Medulla oblongata (tissue), 1 donor: ENCODE data around the gene RBFA.
"Not testable (repeated sequence)": the region's sequence is repeated elsewhere in the genome, so short reads cannot be mapped to it uniquely, and the experiment has no call there.

ENCODE experiments used
- DNase-seq: peaks from one replicate; pipeline ENCODE4 v3.0.0-alpha.2; 2015; ENCODE audit errors: extremely low spot score

RBFA gene, protein sequence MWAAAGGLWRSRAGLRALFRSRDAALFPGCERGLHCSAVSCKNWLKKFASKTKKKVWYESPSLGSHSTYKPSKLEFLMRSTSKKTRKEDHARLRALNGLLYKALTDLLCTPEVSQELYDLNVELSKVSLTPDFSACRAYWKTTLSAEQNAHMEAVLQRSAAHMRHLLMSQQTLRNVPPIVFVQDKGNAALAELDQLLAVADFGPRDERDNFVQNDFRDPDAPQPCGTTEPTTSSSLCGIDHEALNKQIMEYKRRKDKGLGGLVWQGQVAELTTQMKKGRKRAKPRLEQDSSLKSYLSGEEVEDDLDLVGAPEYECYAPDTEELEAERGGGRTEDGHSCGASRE

DNA sequence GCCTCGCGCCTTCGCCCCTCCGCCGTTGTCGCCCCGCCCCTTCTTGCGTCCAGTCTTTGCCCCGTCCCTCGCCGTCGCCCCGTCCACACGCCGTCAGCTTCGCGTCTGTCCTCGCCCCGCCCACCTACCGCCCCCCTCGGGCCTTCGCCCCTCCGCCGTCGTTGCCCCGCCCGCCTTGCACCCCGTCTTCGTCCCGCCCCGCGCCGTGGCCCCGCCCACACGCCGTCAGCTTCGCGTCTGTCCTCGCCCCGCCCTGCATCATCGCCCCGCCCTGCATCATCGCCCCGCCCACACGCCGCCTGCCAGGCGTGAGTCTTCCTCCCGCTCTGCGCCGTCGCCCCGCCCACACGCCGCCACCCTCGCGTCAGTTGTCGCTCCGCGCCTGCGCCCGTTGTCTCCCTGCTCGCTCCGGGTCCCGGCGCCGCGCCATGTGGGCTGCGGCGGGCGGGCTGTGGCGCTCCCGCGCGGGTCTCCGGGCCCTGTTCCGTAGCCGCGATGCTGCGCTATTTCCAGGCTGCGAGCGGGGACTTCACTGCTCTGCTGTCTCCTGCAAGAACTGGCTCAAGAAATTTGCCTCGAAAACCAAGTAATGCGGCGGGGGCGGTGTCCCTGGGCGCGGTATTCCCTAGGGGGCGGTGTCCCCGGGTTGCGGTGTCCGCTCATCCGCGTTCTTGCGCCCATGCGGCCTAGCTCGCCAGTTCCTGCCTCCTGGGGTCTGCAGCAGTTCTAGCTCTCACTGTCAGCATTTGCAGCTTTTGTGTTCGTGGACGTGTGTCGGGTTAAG lies at the start of gene RBFA:
RBFA (plus strand) TSS at position 367 of the 784 bp plus-strand sequence; CDS start at position 429, 62 bp downstream.
- peak; percentile 98 for DNase-seq

DNA sequence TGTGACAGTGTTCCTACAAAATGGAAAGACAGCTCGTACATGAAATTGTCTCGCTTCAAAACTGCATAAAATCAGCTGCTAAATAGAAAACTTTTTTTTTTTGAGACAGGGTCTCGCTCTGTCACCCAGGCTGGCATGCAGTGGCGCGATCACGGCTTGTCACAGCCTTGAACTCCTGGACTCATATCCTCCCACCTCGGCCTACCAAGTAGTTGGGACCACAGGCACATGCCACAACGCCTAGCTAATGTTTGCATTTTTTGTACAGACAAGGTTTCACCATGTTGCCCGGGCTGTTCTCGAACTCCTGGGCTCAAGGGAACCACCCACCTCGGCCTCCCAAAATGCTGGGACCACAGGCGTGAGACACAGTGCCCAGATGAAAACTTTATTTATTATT lies 49.1 kb upstream of the RBFA start:
- DNase-seq = no peak

DNA sequence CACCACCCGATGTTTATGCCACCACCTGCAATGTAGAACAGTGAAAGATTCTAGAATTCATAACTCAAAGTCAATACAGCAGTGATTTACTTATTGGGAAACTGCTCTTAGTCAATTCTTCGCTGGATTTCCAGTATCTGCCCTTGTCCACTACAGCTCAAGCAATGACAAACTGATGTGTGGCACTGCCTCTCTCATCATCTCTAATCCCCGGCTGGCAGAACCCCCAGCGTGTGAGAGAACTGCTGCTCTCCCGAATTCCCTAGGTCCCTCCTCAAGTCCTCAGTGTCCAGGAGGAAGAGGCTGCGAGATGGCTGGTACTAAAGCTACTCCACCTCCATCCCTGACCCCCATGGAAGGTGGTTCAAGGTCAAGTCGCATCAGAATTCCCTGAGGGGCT lies 47.5 kb upstream of the RBFA start:
- DNase-seq = no peak

DNA sequence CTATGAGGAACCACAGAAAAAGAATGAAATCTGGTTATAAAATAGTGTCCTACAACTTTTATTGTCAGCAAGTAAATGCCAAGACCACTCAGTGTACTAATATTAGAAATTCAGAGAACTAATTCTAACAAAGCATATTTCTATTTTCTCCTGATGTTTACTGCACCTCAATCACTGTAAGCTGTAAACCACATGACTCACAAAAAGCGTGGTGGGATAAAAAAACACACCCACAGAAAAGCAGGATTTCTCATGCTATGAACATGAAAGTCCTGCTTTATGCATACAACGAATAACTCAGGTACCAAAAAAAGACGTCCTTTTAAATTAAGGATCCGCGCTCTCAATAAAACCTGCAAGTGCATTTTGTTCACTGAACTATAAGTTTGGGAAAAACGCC lies 46.7 kb upstream of the RBFA start:
- no peak for DNase-seq

DNA sequence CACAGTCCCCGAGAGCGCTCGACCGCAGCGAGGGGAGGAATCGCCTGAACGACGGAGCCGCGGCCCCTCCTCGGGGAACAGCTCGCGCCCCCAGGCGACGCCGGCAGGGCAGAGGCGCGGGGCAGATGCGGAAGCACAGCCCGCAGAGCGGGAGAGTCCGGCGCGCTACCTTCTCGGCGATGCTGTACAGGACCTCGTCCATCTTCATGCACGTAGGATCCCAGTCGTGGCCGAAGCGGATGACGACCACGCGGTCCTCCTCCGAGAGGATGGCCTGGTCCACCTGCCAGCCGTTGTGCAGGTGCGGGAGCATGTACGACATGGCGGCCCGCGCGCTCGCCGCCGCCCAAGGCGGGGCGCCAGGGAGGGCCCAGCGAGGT lies 46.2 kb upstream of the RBFA start:
- DNase-seq = peak; percentile 59

DNA sequence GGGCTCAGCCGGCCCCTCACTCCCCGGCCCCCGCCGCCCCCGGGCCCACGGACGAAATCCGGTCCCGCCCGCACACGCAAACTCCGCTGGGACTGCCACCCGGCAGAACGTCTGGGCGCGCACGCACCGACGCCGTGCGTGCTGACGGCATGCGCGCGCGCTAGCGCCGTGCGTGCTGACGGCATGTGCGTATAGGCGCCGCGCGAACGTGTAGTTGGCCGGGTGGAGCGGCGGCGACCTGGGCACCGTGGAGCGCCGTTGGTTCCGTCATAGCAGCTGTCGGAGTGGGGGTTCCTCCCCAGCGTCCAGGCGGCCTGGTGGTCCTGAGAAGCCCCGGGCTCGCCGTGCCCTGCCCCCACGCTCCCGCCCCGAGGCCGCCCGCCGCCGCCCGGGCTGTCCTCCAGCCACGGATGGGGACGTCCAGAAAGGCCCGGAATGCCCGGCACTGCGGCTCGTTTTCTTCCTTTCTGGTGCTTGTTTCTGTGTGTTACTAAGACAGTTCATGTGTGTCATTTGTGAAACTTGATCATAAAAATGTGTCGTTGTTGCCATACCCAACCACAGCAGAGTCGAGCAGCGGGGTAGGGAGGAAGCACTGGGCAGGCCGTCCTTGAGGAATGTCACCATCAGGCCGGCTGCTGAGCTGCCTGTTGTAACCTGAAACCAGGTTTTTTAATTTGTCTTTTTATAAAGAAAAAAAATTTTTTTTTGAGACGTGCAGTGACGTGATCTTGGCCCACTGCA lies 45.6 kb upstream of the RBFA start, which contains the start of gene TXNL4A:
TXNL4A (minus strand) TSS at position 113 of the 744 bp plus-strand sequence. CDS start 171 bp downstream, outside the sequence.
- DNase-seq = peak; percentile 88

DNA sequence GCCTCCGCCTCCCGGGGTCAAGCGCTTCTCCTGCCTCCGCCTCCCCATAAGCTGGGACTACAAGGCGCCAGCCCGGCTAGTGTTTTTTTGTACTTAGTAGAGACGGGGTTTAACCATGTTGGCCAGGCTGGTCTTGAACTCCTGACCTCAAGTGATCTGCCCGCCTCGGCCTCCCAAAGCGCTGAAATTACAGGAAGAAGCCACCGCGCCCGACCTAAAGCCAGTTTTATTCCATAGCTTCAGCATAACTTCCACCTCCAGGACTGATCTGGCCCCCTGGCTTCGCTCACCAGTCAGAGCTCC lies 45.1 kb upstream of the RBFA start:
- DNase-seq = no peak

DNA sequence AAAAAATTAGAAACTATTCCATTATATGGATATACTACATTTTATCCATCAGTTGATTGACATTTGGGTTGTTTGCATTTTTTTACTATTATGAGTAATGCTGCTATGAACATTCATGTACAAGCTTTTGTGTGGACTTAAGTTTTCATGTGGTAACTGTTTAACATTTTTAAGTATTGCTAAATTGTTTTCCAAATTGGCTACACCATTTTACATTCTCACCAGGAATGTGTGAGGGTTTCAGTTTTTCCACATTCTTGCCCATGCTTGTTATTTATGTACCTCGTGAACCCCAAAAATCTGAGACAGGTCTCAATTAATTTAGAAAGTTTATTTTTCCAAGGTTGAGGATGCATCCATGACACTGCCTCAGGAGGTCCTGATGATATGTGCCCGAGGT lies 42.7 kb upstream of the RBFA start:
- DNase-seq = no peak

DNA sequence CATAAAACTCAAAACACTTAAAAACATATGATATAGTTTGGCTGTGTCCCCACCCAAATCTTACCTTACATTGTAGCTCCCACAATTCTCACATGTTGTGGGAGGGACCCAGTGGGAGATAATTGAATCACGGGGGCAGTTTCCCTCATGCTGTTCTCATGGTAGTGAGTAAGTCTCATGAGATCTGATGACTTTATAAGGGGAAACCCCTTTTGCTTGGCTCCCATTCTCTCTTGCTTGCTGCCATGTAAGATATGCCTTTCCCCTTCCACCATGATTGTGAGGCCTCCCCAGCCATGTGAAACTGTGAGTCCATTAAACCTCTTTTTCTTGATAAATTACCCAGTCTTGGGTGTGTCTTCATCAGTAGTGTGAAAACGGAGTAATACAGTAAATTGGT lies 34.5 kb upstream of the RBFA start:
- DNase-seq = not testable (repeated sequence)

DNA sequence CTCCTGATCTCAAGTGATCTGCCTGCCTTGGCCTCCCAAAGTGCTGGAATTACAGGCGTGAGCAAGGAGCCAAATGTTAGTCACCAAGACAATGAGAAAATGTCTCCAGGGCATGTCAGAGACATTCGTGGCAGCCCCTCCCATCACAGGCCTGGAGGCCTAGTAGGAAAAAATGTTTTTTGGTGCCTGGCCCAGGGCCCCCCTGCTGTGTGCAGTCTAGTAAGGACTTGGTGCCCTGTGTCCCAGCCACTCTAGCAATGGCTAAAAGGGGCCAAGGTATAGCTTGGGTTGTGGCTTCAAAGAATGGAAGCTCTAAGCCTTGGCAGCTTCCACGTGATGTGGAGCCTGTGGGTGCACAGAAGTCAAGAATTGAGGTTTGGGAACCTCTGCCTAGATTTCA lies 33.4 kb upstream of the RBFA start:
- no peak for DNase-seq

DNA sequence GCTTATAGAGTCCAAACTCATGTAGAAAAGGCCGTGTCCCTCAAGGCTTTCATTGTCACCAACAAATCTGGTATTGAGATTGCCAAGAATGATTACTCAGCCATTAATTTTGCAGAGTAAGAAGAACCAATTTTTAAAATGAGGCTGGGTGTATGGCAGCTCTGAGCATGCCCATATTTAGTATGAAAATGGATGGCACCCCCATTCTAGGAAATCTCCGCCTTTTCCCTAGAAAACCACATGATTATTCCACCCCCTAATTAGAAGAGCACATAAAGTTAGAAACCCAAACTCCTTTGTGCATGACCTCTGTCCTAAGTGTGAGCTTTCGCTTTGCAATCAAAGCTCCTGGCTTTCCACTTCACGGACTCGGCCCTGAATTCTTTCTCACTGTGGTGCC lies 31.8 kb upstream of the RBFA start:
- no peak for DNase-seq

DNA sequence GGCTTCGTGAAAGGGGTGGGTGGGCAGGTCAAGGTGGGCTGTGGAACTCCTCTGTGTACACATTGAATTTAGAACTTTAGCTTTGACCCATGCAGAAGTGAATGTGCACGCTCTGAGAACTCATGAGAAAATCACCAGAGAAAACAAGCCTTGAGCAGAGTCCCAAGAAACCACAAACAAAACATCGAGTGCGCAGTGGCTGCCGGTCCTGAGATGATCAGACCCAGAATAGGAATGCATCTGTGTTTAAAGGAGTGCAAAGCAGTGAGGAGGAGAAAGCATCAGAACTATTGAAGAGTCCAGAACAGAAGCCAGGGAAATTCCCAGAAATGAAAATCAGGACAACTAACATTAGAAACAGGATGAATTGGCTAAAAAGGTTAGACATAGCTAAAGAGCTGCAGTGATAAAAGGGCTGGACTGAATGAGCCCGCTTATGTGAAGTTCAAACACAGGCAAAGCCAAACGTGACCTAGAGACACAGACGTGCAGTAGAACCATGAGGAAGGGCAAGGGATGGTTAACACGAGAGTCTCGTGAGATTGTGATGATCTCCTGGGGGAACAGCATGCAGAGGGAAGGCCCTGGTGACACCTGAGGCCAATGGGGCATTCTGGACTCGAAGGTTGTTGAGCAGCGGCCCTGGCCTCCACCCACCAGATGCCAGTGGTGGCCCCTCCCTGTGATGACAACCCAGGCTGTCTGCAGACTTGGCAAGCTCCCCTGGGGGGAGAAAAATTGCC lies 29.5 kb upstream of the RBFA start:
- no peak for DNase-seq

DNA sequence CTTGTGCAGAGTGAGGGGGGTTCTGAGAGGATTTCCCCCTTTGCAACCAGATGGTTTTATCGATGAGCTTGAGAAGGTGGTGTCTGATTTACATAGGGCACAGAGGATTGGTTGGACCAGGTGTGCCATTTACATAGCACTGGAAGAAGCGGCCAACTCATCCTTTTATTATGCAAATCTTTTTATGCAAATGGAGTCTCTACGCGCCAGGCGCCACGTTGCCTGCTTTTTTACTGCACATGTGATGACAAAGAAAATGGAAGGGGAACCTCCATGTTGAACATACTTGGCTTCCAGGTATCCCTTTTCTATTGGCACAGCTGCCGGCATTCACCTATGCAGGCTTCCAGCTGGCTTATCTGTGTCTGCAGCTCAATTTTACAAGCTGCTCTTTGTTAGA lies 27.5 kb upstream of the RBFA start:
- DNase-seq = no peak

DNA sequence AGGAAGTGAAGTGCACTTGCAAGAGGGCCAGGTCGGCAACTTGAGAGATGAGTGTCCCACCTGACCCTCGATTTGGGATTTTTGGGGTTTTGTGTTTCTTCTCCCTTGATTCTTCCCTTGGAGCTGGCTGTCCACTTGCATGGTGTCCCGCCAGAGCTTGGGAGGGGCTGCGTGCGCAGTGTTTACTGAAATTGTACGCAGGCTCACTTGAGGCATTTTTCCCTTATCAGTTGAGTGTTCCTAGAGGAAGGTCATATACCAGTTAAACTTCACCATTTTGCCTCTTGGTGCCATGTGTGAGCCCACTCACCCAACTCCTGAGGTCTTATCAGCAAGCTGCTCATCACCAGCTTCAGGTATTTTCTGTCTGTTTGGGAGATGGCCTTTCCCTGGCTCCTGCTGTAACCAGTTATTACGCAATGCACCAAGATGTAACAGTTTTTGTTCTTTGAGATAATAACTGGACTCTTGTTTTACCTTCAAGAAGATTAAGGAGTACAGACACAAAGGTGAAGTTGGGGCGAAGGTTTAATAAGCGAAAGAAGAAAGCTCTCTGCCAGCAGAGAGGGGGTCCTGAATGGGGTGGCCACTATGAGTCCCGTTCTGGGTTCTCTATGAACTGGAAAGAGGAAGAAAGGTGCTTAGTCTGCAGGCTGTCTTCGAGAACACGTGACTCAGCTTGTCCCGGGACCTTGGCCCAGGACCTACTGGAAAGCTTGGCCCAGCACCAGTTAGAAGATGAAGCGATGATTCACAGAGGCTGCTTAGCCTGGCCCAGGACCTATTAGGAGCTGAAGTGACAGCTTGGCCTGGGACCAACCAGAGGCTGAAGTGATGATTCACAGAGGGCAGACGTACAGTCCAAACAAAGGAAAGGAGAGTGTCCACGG lies 24.3 kb upstream of the RBFA start:
- peak; percentile 40 for DNase-seq

DNA sequence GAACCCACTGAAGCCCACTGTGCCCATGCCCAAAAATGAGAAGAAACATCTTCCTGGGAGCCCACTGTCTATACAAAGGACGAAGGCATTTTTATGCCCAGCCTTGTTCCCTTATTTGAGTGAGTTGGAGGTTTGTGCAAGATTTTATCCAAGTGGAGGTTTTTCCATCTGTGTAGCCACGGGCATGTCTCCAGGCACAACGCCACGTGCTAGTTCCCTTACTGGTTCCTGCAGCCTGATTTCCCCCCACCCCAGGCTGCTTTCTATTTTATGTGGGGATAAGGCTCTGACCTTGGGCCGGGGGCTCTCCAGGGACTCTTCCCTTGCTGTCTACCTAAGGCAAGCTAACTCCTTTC lies 23.7 kb upstream of the RBFA start:
- DNase-seq = no peak

DNA sequence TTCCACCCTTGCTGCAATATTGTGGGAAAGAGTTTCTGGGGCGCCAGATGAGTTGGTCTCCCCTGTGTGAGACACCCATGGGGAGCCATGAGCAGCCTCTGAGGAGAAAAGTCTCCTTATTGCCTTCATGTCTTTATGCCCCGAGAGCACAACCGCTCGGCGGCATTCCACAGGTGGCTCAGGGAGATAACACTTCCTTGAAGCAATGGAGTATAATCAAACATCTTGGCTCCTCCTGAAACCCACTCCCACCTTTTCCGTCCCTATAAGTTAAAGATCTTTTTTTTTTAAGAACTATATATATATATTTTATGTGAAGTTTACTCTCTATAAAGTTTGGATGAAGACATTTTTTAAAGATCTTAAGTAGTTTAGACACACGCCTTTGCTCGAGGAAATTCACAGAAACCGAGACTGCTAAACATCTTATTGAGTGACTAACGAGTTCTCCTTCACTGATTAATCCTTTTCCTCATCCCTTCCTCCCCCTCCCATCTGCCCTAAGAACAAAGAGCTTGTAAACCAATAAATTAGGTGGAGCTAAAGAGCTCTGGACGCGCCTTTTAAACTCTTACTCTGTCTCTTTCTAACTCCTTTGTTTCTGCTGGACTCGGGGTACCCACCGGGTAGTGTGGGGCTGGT lies 22.6 kb upstream of the RBFA start:
- not testable (repeated sequence) for DNase-seq

DNA sequence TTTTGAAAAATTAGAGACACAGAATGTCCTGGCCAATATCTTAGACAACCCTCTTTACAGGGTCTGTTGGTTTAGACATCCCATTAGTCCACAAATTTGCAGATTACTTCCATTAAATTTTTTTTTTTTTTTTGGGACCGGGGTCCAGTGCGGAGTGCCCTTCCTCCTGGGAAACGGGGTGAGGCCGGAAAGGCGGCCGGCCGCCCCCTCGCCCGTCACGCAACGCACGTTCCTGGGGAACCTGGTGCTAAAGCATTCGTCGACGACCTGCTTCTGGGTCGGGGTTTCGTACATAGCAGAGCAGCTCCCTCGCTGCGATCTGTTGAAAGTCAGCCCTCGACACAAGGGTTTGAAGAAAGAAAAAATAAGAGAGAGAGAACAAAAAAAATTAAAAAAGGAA lies 21.5 kb upstream of the RBFA start:
- DNase-seq = no peak

DNA sequence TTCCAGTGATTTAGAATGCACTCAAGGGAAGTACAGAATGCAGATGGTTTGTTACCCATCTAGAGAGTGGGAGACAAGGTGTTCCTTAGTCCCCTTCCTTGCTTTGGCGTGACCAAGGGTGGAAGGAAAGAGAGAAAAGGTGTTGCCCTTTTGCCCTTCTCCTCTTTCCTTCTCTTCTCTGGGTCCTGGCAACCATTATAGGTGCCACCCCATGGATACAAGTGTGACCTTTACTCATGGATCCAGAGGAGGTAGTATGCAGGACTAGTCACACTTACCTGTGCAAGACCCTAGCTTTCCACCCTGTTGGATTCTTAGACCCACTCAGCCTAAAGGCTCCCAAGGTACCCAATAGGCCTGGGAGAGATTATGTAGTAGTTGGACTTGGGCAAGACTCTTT lies 11.6 kb upstream of the RBFA start:
- DNase-seq = no peak

DNA sequence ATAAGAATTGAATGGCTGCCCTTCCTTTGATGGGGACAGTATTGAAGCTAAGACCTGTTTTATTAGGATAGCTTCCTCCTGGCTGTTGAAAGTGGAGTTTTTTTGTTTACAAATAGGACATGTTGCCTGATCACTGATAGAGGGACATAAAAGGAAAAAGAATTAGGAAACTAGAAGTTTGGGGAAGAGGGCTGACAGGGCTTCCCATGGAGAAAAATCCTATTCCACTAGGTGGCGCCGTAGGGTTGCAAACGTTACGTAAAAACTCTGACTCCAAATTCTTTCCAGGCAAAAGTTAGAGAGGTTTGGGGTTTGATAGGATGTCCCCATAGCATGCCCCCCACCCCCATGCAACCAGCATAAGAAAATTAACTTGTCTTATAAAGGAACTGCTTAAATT lies 11.1 kb upstream of the RBFA start:
- DNase-seq = no peak

DNA sequence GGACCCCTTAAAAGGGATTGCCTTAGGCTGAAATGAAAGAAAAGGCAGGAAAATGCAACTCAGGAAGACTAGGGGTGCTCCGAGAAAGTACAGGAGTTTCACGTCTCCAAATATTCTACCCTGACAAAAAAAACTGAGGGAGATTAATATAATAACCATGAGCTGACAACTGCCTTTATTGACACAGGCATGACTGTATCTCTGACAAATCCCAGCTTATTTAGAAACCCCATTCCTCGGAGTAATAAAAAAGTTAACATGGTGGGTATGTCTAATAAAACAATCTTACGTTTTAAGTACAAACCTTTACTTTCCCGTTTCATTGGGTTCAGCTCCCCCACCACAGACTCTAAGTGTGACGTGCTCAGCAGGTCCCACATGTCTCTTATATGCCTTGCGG lies 7.9 kb upstream of the RBFA start:
- DNase-seq = no peak

DNA sequence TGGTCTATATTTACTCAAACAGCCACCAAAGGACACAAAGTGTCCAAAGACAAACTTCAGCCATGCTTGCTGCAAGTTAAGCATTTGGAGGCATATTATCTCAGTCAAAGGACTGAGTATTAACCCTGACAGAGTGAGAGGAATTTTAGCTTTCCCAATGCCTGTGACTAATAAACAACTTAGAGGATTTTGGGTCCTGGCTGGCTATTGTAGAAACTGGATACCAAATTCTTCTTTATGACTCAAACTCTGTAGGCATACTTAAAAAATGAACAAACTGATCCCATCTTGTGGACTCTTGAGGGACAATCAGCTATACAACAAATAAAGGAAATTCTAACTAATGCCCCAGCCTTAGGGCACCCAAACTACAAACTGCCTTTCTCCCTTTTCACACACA lies 6.5 kb upstream of the RBFA start:
- DNase-seq = not testable (repeated sequence)
